Endothelial cell (in vitro differentiated cells): ENCODE measurements around the gene ERMAP. TPM values are rescaled to one million over a fixed set of nuclear protein-coding genes. Genes with fewer than 3 reads are reported as not detected.
A peak's percentile ranks its signal among the peaks of the same experiment; 100 is the strongest.

Source experiments
- DNase-seq: peaks from one replicate; pipeline ENCODE4 v3.0.0; 2021; ENCODE audit warnings: low spot score
- H3K27ac Mint-ChIP-seq: one replicate; pipeline ENCODE4 v1.8.0; 2021; ENCODE audit warnings: mixed read lengths, inconsistent platforms; ENCODE audit not compliant: unreplicated experiment
- H3K27me3 Mint-ChIP-seq: one replicate; pipeline ENCODE4 v1.8.0; 2021; ENCODE audit warnings: mild to moderate bottlenecking, moderate library complexity, mixed read lengths, inconsistent platforms; ENCODE audit not compliant: unreplicated experiment
- H3K36me3 Mint-ChIP-seq: one replicate; pipeline ENCODE4 v1.8.0; 2021; ENCODE audit warnings: mild to moderate bottlenecking, low read depth, mixed read lengths, inconsistent platforms; ENCODE audit not compliant: unreplicated experiment
- H3K4me1 Mint-ChIP-seq: one replicate; pipeline ENCODE4 v1.8.0; 2021; ENCODE audit warnings: mild to moderate bottlenecking, mixed read lengths, inconsistent platforms; ENCODE audit not compliant: unreplicated experiment
- H3K4me3 Mint-ChIP-seq: one replicate; pipeline ENCODE4 v1.8.0; 2021; ENCODE audit warnings: mild to moderate bottlenecking, mixed read lengths, inconsistent platforms; ENCODE audit not compliant: unreplicated experiment
- H3K9me3 Mint-ChIP-seq: one replicate; pipeline ENCODE4 v1.8.0; 2021; ENCODE audit warnings: mixed read lengths, inconsistent platforms; ENCODE audit not compliant: unreplicated experiment
- total RNA-seq: library from RNA; stranded (reverse); fragmentation: NEBNext Ultra II Directional; extraction: Animal tissue kit (Norgen Biotek cat#: 25700); gene quantifications from one replicate; pipeline ENCODE4 v1.2.1, GENCODE V29; 2021; ENCODE audit not compliant: unreplicated experiment
- TF ChIP-seq, protein P1 (sequence below): fragments of 200-600 bp; sonication (generic); IDR thresholded peaks from one replicate; pipeline ENCODE4 v1.5.0; 2021; ENCODE audit warnings: antibody characterized with exemption; ENCODE audit not compliant: unreplicated experiment

ERMAP gene
- total RNA-seq, 1 donor from 2014 or later, result 12.4 TPM

DNA sequence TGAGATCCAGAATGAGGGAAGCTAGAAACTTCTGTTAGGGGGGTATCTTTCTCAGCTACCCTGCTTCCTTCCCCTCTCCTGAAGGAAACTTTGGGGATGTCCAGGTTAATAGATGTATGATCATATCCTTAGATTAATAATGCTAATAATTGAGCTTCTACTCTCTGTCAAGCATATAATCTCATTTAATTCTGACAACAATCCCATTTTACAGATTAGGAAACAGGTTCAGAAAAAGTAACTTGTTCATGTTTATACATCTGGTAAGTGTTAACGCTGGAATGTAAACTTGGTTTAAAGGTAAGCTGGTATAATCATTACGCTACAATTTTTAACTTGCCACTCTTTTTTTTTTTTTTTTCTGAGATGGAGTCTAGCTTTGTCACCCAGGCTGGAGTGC is 33.8 kb upstream of the ERMAP start:
- Mint-ChIP-seq H3K27me3 (peaks cover 6% of the 10 kb centered on the region), H3K36me3 (peaks cover 17% of the 10 kb centered on the region), H3K4me1 (peaks cover 16% of the 10 kb centered on the region), H3K4me3 (no peak overlapping the region), H3K27ac (no peak overlapping the region), H3K9me3 (no peaks in the 10 kb centered on the region)
- DNase-seq, result no peak
- TF ChIP-seq, protein P1, sequence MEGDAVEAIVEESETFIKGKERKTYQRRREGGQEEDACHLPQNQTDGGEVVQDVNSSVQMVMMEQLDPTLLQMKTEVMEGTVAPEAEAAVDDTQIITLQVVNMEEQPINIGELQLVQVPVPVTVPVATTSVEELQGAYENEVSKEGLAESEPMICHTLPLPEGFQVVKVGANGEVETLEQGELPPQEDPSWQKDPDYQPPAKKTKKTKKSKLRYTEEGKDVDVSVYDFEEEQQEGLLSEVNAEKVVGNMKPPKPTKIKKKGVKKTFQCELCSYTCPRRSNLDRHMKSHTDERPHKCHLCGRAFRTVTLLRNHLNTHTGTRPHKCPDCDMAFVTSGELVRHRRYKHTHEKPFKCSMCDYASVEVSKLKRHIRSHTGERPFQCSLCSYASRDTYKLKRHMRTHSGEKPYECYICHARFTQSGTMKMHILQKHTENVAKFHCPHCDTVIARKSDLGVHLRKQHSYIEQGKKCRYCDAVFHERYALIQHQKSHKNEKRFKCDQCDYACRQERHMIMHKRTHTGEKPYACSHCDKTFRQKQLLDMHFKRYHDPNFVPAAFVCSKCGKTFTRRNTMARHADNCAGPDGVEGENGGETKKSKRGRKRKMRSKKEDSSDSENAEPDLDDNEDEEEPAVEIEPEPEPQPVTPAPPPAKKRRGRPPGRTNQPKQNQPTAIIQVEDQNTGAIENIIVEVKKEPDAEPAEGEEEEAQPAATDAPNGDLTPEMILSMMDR, result no peak

DNA sequence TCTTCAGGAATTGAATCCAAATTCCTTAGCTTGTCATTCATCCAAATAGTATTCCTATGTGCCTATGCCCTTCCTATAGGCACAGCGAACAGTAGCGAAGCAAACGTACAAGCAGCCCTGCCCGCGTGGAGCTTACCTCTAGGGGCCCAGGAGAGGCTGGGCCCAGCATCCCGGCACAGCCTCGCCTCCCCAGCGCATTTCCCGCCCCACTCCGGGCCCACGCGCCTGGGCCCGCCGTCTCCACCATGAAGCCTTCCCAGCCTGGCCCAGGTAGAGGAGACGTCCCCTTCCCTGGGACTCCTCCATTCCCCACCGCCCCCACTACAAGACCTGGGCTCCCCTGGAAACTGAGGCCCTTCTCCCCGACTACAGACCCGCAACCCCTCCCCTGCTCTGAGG is 32.4 kb upstream of the ERMAP start:
- TF ChIP-seq, protein P1, result no peak
- Mint-ChIP-seq H3K9me3 (no peaks in the 10 kb centered on the region), H3K4me1 (peaks cover 16% of the 10 kb centered on the region), H3K36me3 (peaks cover 15% of the 10 kb centered on the region), H3K4me3 (no peak overlapping the region), H3K27ac (peak overlapping the region; percentile 36), H3K27me3 (peaks cover 5% of the 10 kb centered on the region)
- DNase-seq, result no peak

DNA sequence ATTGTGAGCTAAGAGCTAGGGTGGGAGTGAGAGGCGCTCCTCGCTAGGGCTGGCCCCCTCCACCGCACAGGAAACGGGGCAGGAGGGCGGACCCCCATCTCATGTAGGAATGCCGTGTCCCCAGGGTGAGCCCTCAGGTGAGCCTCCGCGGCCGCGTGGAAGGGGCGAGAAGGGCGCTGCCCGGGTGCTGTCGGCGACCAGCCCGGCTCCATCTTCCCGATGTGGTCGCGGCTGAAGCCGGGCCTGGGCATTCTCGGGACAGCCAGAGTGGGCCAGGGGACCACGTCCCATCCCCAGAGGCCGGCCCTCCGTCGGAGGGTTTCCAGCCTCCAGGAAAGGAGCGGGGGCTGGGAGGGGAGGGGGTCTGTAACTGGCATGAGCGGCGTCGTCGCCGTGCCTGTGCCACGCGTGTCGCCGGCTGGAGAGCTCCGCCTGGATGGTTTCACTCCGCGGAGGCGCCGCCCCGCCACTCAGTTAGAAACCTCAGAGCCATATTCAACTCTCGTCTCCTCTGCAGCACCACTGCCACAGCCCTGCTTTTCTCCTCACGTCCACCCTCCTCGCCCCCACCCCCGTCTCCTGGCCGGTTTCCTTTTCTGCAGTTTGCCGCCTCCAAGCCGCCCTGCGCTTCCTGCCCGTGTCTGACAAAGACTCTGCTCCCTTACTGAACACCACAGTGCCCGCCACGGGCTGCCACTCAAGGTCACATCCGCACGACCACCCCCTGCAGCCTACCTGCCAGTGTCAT is 31.8 kb upstream of the ERMAP start, which contains the start of gene TMEM269:
TSS of gene TMEM269 (plus strand) at position 46 of the 748 bp plus-strand sequence. CDS start 4,903 bp downstream, outside the sequence.
- Mint-ChIP-seq H3K4me3 (no peak within 1 kb of the TSS), H3K36me3 (peaks cover 13% of the 10 kb centered on the region), H3K27ac (peak within 1 kb of the TSS; percentile 77), H3K9me3 (no peaks in the 10 kb centered on the region), H3K27me3 (peaks cover 5% of the 10 kb centered on the region), H3K4me1 (peaks cover 16% of the 10 kb centered on the region)
- TF ChIP-seq, protein P1, result no peak
- DNase-seq, result peak; percentile 49

DNA sequence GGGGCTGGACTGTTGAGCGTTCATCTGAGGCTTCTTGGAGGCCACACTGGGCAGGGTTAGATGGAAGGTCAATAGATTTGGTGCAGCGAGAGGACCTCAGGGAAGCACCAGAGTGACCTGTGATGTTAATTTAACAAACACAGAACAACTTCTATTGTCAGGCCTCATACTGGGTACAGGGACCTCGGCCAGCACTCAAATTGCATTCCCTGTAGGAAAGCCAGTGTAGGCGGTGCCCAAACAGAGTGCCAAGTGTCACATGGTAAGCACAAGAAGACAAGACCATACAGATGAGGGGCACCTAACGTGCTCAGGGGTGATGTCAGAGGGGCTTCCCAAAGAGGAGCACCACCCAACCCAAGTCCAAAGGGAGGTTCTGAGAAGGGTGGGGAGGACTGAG is 30.8 kb upstream of the ERMAP start:
- Mint-ChIP-seq H3K9me3 (no peaks in the 10 kb centered on the region), H3K4me1 (peaks cover 16% of the 10 kb centered on the region), H3K36me3 (peaks cover 7% of the 10 kb centered on the region), H3K27me3 (peaks cover 3% of the 10 kb centered on the region), H3K4me3 (no peak overlapping the region), H3K27ac (peak overlapping the region; percentile 77)
- DNase-seq, result no peak
- TF ChIP-seq, protein P1, result no peak

DNA sequence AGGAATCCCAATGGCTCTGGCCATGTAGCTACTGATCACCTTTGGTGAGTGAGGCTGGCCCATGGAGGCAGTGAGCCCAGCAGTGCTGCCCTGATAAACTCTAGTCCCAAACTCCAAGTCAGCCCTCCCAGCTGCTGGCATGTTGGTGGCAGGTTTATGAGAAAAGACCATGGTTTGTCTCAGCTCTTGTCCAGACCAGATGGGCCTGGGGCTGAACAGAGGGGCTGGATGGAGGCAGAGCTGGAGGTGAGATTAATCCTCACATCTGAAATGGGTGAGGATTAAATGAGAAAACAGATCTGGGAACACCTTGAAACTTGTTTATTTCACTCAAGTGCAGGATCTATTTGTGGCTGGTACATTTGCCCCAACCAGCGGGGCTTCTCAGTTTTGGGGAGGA is 28.9 kb upstream of the ERMAP start:
- Mint-ChIP-seq H3K27me3 (peaks cover 3% of the 10 kb centered on the region), H3K27ac (no peak overlapping the region), H3K36me3 (peaks cover 7% of the 10 kb centered on the region), H3K4me3 (no peak overlapping the region), H3K9me3 (no peaks in the 10 kb centered on the region), H3K4me1 (peaks cover 16% of the 10 kb centered on the region)
- no peak for DNase-seq
- TF ChIP-seq, protein P1, result no peak
